MM.1S (cell line): ENCODE data around the gene PCDHA1.
"Not testable (repeated sequence)": the region's sequence is repeated elsewhere in the genome, so short reads cannot be mapped to it uniquely, and the experiment has no call there.

Experiments used
- DNase-seq: peaks from one replicate; pipeline ENCODE4 v3.0.0-alpha.2; 2015
- H2AFZ ChIP-seq: fragments of 300-600 bp; sonication (generic); 2 replicates; pipeline ENCODE4 v1.6.0; 2016; ENCODE audit warnings: antibody characterized with exemption, low read length
- H3F3A ChIP-seq: fragments of 300-600 bp; sonication (generic); 2 replicates; pipeline ENCODE4 v1.6.1; 2016; ENCODE audit warnings: mild to moderate bottlenecking, antibody characterized with exemption, low read length, moderate library complexity, mixed read lengths; ENCODE audit not compliant: insufficient read depth
- H3K27ac ChIP-seq: fragments of 300-600 bp; sonication (generic); 2 replicates; pipeline ENCODE4 v1.5.1; 2016; ENCODE audit warnings: mild to moderate bottlenecking, low read length
- H3K27me3 ChIP-seq: fragments of 300-600 bp; sonication (generic); replicated peaks from 2 replicates; pipeline ENCODE4 v1.6.0; 2016; ENCODE audit warnings: low read length; ENCODE audit not compliant: insufficient read depth
- H3K36me3 ChIP-seq: fragments of 300-600 bp; sonication (generic); replicated peaks from 2 replicates; pipeline ENCODE4 v1.6.1; 2016; ENCODE audit warnings: mild to moderate bottlenecking, low read length, mixed read lengths; ENCODE audit not compliant: insufficient read depth
- H3K4me1 ChIP-seq: fragments of 300-600 bp; sonication (generic); 2 replicates; pipeline ENCODE4 v1.6.1; 2016; ENCODE audit warnings: low read length, mixed read lengths
- H3K4me2 ChIP-seq: fragments of 300-600 bp; sonication (generic); 2 replicates; pipeline ENCODE4 v1.6.0; 2016; ENCODE audit warnings: low read depth, low read length
- H3K4me3 ChIP-seq: fragments of 300-600 bp; sonication (generic); 2 replicates; pipeline ENCODE4 v1.5.1; 2016; ENCODE audit warnings: low read length, mixed read lengths
- H3K79me2 ChIP-seq: fragments of 300-600 bp; sonication (generic); 2 replicates; pipeline ENCODE4 v1.6.1; 2016; ENCODE audit warnings: mixed run types, low read length, mixed read lengths
- H3K9ac ChIP-seq: fragments of 300-600 bp; sonication (generic); 2 replicates; pipeline ENCODE4 v1.6.1; 2016; ENCODE audit warnings: low read length, mixed read lengths
- H3K9me2 ChIP-seq: fragments of 300-600 bp; sonication (generic); replicated peaks from 2 replicates; pipeline ENCODE4 v1.6.1; 2016; ENCODE audit warnings: mild to moderate bottlenecking, low read length, mixed read lengths; ENCODE audit not compliant: insufficient read depth
- H3K9me3 ChIP-seq: fragments of 300-600 bp; sonication (generic); replicated peaks from 2 replicates; pipeline ENCODE4 v1.6.1; 2016; ENCODE audit warnings: mild to moderate bottlenecking, low read length, mixed read lengths; ENCODE audit not compliant: insufficient read depth
- H4K20me1 ChIP-seq: fragments of 300-600 bp; sonication (generic); 2 replicates; pipeline ENCODE4 v1.6.1; 2016; ENCODE audit warnings: mild to moderate bottlenecking, low read length, moderate library complexity, mixed read lengths; ENCODE audit not compliant: insufficient read depth
- CTCF ChIP-seq: fragments of 300-600 bp; sonication (generic); IDR thresholded peaks from 2 replicates; pipeline ENCODE4 v1.5.1; 2016; ENCODE audit warnings: antibody characterized with exemption, low read length, mixed read lengths
- EZH2 ChIP-seq: fragments of 300-600 bp; sonication (generic); optimal IDR thresholded peaks from 2 replicates; pipeline ENCODE3; 2017; ENCODE audit warnings: low read depth, mild to moderate bottlenecking, antibody characterized with exemption, low read length, mixed read lengths
- EZH2phosphoT487 ChIP-seq: fragments of 300-600 bp; sonication (generic); IDR thresholded peaks from 2 replicates; pipeline ENCODE4 v1.6.1; 2018; ENCODE audit warnings: antibody characterized with exemption, low read length

PCDHA1 gene

DNA sequence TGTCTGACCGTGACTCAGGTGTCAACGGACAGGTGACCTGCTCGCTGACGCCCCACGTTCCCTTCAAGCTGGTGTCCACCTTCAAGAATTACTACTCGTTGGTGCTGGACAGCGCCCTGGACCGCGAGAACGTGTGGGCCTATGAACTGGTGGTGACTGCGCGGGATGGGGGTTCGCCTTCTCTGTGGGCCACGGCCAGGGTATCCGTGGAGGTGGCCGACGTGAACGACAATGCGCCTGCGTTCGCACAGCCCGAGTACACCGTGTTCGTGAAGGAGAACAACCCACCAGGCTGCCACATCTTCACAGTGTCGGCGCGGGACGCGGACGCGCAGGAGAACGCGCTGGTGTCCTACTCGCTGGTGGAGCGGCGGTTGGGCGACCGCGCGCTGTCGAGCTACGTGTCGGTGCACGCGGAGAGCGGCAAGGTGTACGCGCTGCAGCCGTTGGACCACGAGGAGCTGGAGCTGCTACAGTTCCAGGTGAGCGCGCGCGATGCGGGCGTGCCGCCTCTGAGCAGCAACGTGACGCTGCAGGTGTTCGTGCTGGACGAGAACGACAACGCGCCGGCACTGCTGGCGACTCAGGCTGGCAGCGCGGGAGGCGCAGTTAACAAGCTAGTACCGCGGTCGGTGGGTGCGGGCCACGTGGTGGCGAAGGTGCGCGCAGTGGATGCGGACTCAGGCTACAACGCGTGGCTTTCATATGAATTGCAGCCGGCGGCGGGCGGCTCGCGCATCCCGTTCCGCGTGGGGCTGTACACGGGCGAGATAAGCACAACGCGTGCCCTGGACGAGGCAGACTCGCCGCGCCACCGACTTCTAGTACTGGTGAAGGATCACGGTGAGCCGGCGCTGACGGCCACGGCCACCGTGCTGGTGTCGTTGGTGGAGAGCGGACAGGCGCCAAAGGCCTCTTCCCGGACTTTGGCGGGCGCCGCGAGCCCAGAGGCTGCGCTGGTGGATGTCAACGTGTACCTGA lies 84.6 kb downstream of the PCDHA1 start:
- no peak overlapping the region for H3K4me3 ChIP-seq
- H3K27me3 ChIP-seq = no peaks in the 10 kb centered on the region
- no peak overlapping the region for H3K9ac ChIP-seq
- H3K9me3 ChIP-seq = no peaks in the 10 kb centered on the region
- DNase-seq = no peak
- H3K36me3 ChIP-seq = no peaks in the 10 kb centered on the region
- H4K20me1 ChIP-seq = no peaks in the 10 kb centered on the region
- no peak overlapping the region for H3K27ac ChIP-seq
- H3K79me2 ChIP-seq = no peaks in the 10 kb centered on the region
- no peaks in the 10 kb centered on the region for H3K9me2 ChIP-seq
- no peaks in the 10 kb centered on the region for H3K4me1 ChIP-seq
- no peaks in the 10 kb centered on the region for H3F3A ChIP-seq
- no peak overlapping the region for H2AFZ ChIP-seq
- TF ChIP-seq CTCF = no peak
- no peak for TF ChIP-seq EZH2
- no peak for TF ChIP-seq EZH2phosphoT487
- H3K4me2 ChIP-seq = no peak overlapping the region

DNA sequence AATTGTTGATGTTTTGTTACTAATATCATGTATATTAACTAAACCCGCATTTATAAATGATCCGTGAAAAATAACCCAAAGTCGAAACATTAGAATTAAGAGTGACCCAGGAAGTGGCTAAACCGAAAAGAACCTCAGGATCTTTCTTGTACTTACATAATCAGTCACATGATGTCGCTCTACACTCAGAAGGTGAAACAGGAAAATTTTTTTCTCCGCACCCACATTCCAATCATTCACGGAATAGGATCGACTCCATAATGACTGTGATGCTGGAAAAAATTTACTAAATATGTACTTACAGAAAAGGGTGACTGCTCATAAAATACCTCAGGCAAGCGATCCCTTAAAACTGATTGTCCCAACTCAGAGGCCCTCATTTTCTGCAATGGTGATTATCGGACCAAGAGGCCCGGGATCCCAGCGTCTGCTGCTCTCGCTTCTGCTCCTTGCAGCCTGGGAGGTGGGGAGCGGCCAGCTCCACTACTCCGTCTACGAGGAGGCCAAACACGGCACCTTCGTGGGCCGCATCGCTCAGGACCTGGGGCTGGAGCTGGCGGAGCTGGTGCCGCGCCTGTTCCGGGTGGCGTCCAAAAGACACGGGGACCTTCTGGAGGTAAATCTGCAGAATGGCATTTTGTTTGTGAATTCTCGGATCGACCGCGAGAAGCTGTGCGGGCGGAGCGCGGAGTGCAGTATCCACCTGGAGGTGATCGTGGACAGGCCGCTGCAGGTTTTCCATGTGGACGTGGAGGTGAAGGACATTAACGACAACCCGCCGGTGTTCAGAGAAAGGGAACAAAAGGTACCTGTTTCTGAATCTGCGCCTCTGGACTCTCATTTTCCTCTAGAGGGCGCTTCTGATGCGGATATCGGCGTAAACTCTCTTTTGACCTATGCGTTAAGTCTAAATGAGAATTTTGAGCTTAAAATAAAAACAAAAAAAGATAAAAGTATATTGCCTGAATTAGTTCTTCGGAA lies 89.4 kb downstream of the PCDHA1 start, which contains the start of gene PCDHA12:
Gene PCDHA12 (plus strand): TSS at position 224 of the 981 bp plus-strand sequence. CDS start 165 bp downstream, at position 389.
- Histone ChIP-seq H3F3A (no peaks in the 10 kb centered on the region), H3K27ac (no peak within 1 kb of the TSS), H3K9me3 (no peaks in the 10 kb centered on the region), H3K36me3 (no peaks in the 10 kb centered on the region), H4K20me1 (no peaks in the 10 kb centered on the region), H3K9me2 (no peaks in the 10 kb centered on the region), H3K4me2 (no peak within 1 kb of the TSS), H3K9ac (no peak within 1 kb of the TSS), H3K79me2 (no peaks in the 10 kb centered on the region), H3K27me3 (no peaks in the 10 kb centered on the region), H3K4me1 (no peaks in the 10 kb centered on the region), H3K4me3 (no peak within 1 kb of the TSS), H2AFZ (no peak within 1 kb of the TSS)
- TF ChIP-seq EZH2phosphoT487 (no peak), EZH2 (no peak), CTCF (no peak)
- DNase-seq = no peak

DNA sequence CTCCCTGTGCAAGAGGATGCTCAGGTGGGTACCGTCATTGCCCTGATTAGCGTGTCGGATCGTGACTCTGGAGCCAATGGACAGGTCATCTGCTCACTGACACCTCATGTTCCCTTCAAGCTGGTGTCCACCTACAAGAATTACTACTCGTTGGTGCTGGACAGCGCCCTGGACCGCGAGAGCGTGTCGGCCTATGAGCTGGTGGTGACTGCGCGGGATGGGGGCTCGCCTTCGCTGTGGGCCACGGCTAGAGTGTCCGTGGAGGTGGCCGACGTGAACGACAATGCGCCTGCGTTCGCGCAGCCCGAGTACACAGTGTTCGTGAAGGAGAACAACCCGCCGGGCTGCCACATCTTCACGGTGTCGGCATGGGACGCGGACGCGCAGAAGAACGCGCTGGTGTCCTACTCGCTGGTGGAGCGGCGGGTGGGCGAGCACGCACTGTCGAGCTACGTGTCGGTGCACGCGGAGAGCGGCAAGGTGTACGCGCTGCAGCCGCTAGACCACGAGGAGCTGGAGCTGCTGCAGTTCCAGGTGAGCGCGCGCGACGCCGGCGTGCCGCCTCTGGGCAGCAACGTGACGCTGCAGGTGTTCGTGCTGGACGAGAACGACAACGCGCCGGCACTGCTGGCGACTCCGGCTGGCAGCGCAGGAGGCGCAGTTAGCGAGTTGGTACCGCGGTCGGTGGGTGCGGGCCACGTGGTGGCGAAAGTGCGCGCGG lies 90.8 kb downstream of the PCDHA1 start:
- not testable (repeated sequence) for H3K4me3 ChIP-seq, H3F3A ChIP-seq, H3K36me3 ChIP-seq, H4K20me1 ChIP-seq, H3K9me3 ChIP-seq, H3K79me2 ChIP-seq, H2AFZ ChIP-seq, DNase-seq, H3K4me2 ChIP-seq, H3K27me3 ChIP-seq, H3K27ac ChIP-seq, H3K9ac ChIP-seq, H3K4me1 ChIP-seq, H3K9me2 ChIP-seq
